Measurements from ENCODE around the gene PHOSPHO1.
A peak's percentile ranks its signal among the peaks of the same experiment; 100 is the strongest.
"Not testable (repeated sequence)": the region's sequence is repeated elsewhere in the genome, so short reads cannot be mapped to it uniquely, and the experiment has no call there.

The PHOSPHO1 gene

GRCh38 chr17:49191409-49191916, 39.1 kb downstream of the PHOSPHO1 start:
- no peak for DNase-seq

GRCh38 chr17:49190932-49191331, 39.7 kb downstream of the PHOSPHO1 start:
- no peak for DNase-seq

- DNase-seq, result no peak
These were observed 43.3 kb downstream of the PHOSPHO1 start for GRCh38 chr17:49187301-49187700.

- DNase-seq, result not testable (repeated sequence)
These were observed 45.2 kb downstream of the PHOSPHO1 start for GRCh38 chr17:49185381-49185780.

- not testable (repeated sequence) for DNase-seq
These were observed 46.1 kb downstream of the PHOSPHO1 start for GRCh38 chr17:49184522-49184921.

- no peak for DNase-seq
These were observed 46.8 kb downstream of the PHOSPHO1 start for GRCh38 chr17:49183801-49184200.

- DNase-seq, result no peak
These were observed 47.2 kb downstream of the PHOSPHO1 start for GRCh38 chr17:49183341-49183740.

- no peak for DNase-seq
These were observed 49.5 kb downstream of the PHOSPHO1 start for GRCh38 chr17:49180998-49181635.

GRCh38 chr17:49180303-49180702, 50.3 kb downstream of the PHOSPHO1 start:
- DNase-seq, result peak; percentile 70

GRCh38 chr17:49175978-49176377, 54.6 kb downstream of the PHOSPHO1 start:
- not testable (repeated sequence) for DNase-seq

All from EL (cell line).